OCI-LY1 (cell line): Measurements from ENCODE around the gene ZSCAN21.

Experiments used
- H2AFZ ChIP-seq: fragments of 200-600 bp; sonication (generic), shearing (Covaris generic); 2 replicates; pipeline ENCODE4 v1.6.0; 2014; ENCODE audit warnings: antibody characterized with exemption, mild to moderate bottlenecking, low read length
- H3F3A ChIP-seq: fragments of 200-600 bp; sonication (generic), shearing (Covaris generic); 2 replicates; pipeline ENCODE4 v1.6.0; 2014; ENCODE audit warnings: mild to moderate bottlenecking, antibody characterized with exemption, low read length, moderate library complexity; ENCODE audit not compliant: insufficient read depth
- H3K27ac ChIP-seq: fragments of 200-600 bp; sonication (generic); 2 replicates; pipeline ENCODE4 v1.5.1; 2014; ENCODE audit warnings: low read length, mixed run types, mild to moderate bottlenecking, low read depth; ENCODE audit not compliant: poor library complexity, severe bottlenecking
- H3K27me3 ChIP-seq: fragments of 200-600 bp; sonication (generic); 2 replicates; pipeline ENCODE4 v1.6.0; 2014; ENCODE audit warnings: antibody characterized with exemption, mild to moderate bottlenecking, low read length, moderate library complexity; ENCODE audit not compliant: insufficient read depth
- H3K36me3 ChIP-seq: fragments of 200-600 bp; sonication (generic); 2 replicates; pipeline ENCODE4 v1.6.1; 2014; ENCODE audit warnings: mild to moderate bottlenecking, antibody characterized with exemption, low read length, moderate library complexity, mixed read lengths; ENCODE audit not compliant: insufficient read depth
- H3K4me1 ChIP-seq: fragments of 200-600 bp; sonication (generic); 2 replicates; pipeline ENCODE4 v1.5.1; 2014; ENCODE audit warnings: mild to moderate bottlenecking, low read length, moderate library complexity; ENCODE audit not compliant: insufficient read depth, severe bottlenecking
- H3K4me2 ChIP-seq: fragments of 200-600 bp; sonication (generic), shearing (Covaris generic); 2 replicates; pipeline ENCODE4 v1.6.1; 2014; ENCODE audit warnings: low read length
- H3K4me3 ChIP-seq: fragments of 200-600 bp; sonication (generic); 2 replicates; pipeline ENCODE4 v1.5.1; 2014; ENCODE audit warnings: low read length, low read depth, mild to moderate bottlenecking, mixed read lengths; ENCODE audit not compliant: poor library complexity, severe bottlenecking
- H3K79me2 ChIP-seq: fragments of 200-600 bp; shearing (Covaris generic); 2 replicates; pipeline ENCODE4 v1.6.1; 2016; ENCODE audit warnings: mixed run types, low read length, mixed read lengths; ENCODE audit not compliant: insufficient read depth
- H3K9ac ChIP-seq: fragments of 200-600 bp; sonication (generic), shearing (Covaris generic); 2 replicates; pipeline ENCODE4 v1.6.1; 2014; ENCODE audit warnings: mild to moderate bottlenecking, low read length, mixed read lengths
- H3K9me2 ChIP-seq: fragments of 200-600 bp; sonication (generic), shearing (Covaris generic); 2 replicates; pipeline ENCODE4 v1.6.1; 2014; ENCODE audit warnings: low read depth, mild to moderate bottlenecking, low read length, mixed read lengths
- H3K9me3 ChIP-seq: fragments of 200-600 bp; shearing (Covaris generic); 2 replicates; pipeline ENCODE4 v1.6.1; 2014; ENCODE audit warnings: low read length, mixed read lengths
- H4K20me1 ChIP-seq: fragments of 200-600 bp; sonication (generic), shearing (Covaris generic); 2 replicates; pipeline ENCODE4 v1.6.0; 2016; ENCODE audit warnings: mild to moderate bottlenecking, low read length; ENCODE audit not compliant: insufficient read depth
- CTCF ChIP-seq: fragments of 200-600 bp; sonication (generic), shearing (Covaris generic); IDR thresholded peaks from 2 replicates; pipeline ENCODE4 v1.5.1; 2017; ENCODE audit warnings: mild to moderate bottlenecking, antibody characterized with exemption, low read length, moderate library complexity, mixed read lengths
- EZH2 ChIP-seq: fragments of 200-600 bp; sonication (generic), shearing (Covaris generic); IDR thresholded peaks from 2 replicates; pipeline ENCODE4 v1.8.0; 2017; ENCODE audit warnings: borderline replicate concordance, mixed run types, mild to moderate bottlenecking, antibody characterized with exemption, low read length, moderate library complexity, mixed read lengths

The ZSCAN21 gene

GRCh38 chr7:100093925-100094486, 44.4 kb downstream of the ZSCAN21 start:
- no peaks in the 10 kb centered on the region for H3K79me2 ChIP-seq
- no peak overlapping the region for H3K4me3 ChIP-seq
- H3K9me3 ChIP-seq: no peaks in the 10 kb centered on the region
- peaks cover 14% of the 10 kb centered on the region for H3K4me1 ChIP-seq
- H3F3A ChIP-seq: peaks cover 28% of the 10 kb centered on the region
- no peaks in the 10 kb centered on the region for H4K20me1 ChIP-seq
- H3K27ac ChIP-seq: no peak overlapping the region
- TF ChIP-seq CTCF (no peak), EZH2 (no peak)
- no peak overlapping the region for H2AFZ ChIP-seq
- no peak overlapping the region for H3K4me2 ChIP-seq
- H3K9me2 ChIP-seq: no peaks in the 10 kb centered on the region
- no peaks in the 10 kb centered on the region for H3K27me3 ChIP-seq
- H3K9ac ChIP-seq: no peak overlapping the region
- peaks cover 89% of the 10 kb centered on the region for H3K36me3 ChIP-seq

- Histone ChIP-seq H3K9me3 (no peaks in the 10 kb centered on the region), H3K9me2 (no peaks in the 10 kb centered on the region), H4K20me1 (no peaks in the 10 kb centered on the region), H3K27me3 (no peaks in the 10 kb centered on the region), H3K9ac (no peak overlapping the region), H3K79me2 (peaks cover 8% of the 10 kb centered on the region), H3K4me1 (peaks cover 9% of the 10 kb centered on the region), H3K4me3 (no peak overlapping the region), H3K36me3 (peaks cover 100% of the 10 kb centered on the region), H3K4me2 (no peak overlapping the region), H3K27ac (no peak overlapping the region), H3F3A (peaks cover 21% of the 10 kb centered on the region), H2AFZ (no peak overlapping the region)
- TF ChIP-seq CTCF (no peak), EZH2 (no peak)
Observed at GRCh38 chr7:100095289-100095688, 45.7 kb downstream of the ZSCAN21 start.

- TF ChIP-seq EZH2 (no peak), CTCF (no peak)
- no peaks in the 10 kb centered on the region for H4K20me1 ChIP-seq
- H3K36me3 ChIP-seq: peaks cover 97% of the 10 kb centered on the region
- H3K4me1 ChIP-seq: peaks cover 7% of the 10 kb centered on the region
- no peaks in the 10 kb centered on the region for H3K9me2 ChIP-seq
- no peak overlapping the region for H3K27ac ChIP-seq
- H3K27me3 ChIP-seq: no peaks in the 10 kb centered on the region
- no peak overlapping the region for H3K9ac ChIP-seq
- no peaks in the 10 kb centered on the region for H3K9me3 ChIP-seq
- H3K4me2 ChIP-seq: no peak overlapping the region
- peaks cover 10% of the 10 kb centered on the region for H3K79me2 ChIP-seq
- H2AFZ ChIP-seq: no peak overlapping the region
- H3K4me3 ChIP-seq: no peak overlapping the region
- peaks cover 17% of the 10 kb centered on the region; the same call in 1 of the 2 replicates for H3F3A ChIP-seq
Observed at GRCh38 chr7:100095704-100096103, 46.1 kb downstream of the ZSCAN21 start.
